HG02938 (cell line): ENCODE results near the gene GOPC.

Experiments used
- ATAC-seq: cut with Tn5 transposase; IDR thresholded peaks from one replicate; pipeline ENCODE4 v1.9.1; 2021; ENCODE audit warnings: mild to moderate bottlenecking, moderate library complexity; ENCODE audit not compliant: unreplicated experiment

Gene GOPC

GRCh38 chr6:117597755-117598154, 4.6 kb downstream of the GOPC start:
- no peak for ATAC-seq

DNA sequence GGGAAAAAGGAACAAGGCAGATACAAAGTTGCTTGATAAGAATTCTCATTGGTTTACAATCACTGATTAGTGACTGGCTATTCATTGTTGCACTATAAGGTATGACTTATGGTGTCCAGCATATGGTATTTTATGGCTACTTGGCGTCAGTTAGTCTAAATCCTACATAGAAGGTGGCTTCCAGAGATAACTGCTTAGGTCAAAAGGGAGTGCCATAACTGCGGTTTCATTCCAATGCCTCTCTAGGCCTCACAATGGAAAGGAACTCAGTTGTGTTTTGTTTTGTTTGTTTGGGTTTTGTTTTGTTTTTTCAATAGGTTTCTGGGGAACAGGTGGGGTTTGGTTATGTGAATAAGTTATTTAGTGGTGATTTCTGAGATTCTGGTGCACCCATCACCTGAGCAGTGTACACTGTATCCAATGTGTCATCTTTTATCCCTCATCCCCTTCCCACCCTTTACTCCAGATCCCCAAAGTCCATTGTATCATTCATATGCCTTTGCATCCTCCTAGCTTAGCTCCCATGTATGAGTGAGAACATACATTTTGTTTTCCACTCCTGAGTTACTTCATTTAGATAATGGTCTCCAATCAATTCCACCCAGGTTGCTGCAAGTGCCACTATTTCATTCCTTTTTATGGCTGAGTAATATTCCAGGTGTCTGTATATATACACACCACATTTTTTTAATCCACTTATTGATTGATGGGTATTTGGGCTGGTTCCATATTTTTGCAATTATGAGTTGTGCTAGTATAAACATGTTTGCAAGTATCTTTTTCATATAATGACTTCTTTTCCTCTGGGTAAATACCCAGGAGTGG, 7.0 kb downstream of the GOPC start:
- ATAC-seq = no peak

DNA sequence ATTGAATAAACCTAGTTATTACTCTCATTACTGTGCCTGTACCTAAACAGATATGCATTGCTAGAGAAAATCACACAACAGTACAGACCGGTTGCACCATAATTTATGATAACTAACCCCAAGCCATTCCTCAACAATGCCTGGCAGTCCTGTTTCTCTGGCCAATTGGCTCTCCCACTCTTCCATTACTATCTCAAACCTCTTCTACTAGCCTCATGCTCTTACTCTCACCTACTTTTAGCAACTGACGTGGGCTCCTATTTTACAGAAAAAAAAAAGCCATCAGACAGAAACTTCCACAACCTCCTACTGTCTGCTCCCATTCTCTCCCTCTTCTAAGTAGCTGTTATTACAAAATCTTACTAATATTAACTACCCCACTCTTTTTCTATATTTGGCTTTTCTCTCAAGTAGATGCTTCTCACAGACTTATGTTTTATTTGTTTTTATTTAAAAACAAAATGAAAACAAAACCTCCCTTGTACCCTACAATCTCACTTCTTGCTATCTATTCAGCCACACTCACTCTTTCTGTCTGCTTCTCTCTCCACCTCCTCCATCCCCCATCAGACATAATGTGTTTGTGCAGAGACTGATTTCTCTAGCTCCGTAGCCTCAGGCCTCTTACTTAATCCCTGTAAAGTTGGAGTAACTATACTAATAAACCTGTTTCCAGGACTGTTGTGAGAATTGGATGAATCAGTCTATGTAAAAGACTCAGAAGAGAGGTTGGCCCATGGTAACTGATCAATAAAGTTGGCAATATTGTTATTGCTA, 9.1 kb downstream of the GOPC start:
- ATAC-seq = no peak

DNA sequence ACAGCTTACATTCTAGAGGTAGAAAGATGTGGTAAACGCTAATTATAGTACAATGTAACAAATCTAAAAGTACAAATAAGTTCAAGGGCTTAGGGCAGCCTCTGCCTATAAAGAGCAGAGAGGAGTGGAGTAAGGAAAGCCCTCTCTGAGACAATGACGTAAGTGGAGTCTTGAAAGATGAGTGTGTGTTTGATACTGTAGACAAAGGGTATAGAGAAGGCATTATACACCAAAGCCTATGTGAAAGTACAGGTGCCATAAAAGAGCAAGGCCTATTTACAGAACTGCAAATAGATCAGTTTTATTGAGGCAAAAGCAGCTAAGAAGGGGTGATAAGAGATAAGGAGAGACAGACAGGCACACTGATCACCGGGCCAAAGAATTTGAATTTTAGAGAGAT, 10.9 kb downstream of the GOPC start:
- ATAC-seq = no peak

- ATAC-seq = no peak
These were observed 11.9 kb downstream of the GOPC start for GRCh38 chr6:117590447-117590846.

DNA sequence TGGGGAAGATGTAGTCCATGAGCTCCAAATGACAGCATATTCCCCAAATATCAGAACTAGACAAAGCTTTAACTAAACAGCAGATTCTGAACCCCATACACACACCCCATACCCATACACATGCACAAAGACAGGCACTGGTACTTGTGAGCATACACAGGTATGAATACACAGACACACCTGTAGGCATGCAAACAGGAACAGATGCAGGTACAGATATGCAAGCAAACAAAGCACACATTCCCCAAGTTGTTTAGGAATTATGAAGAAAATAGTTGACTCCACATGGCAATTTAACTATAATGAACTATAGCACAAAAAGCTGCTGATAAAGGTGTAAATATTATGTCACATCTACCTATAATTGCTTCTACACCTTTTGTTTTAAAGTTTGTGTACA, 16.7 kb downstream of the GOPC start:
- no peak for ATAC-seq

GRCh38 chr6:117574198-117574597, 28.1 kb downstream of the GOPC start:
- ATAC-seq = no peak

DNA sequence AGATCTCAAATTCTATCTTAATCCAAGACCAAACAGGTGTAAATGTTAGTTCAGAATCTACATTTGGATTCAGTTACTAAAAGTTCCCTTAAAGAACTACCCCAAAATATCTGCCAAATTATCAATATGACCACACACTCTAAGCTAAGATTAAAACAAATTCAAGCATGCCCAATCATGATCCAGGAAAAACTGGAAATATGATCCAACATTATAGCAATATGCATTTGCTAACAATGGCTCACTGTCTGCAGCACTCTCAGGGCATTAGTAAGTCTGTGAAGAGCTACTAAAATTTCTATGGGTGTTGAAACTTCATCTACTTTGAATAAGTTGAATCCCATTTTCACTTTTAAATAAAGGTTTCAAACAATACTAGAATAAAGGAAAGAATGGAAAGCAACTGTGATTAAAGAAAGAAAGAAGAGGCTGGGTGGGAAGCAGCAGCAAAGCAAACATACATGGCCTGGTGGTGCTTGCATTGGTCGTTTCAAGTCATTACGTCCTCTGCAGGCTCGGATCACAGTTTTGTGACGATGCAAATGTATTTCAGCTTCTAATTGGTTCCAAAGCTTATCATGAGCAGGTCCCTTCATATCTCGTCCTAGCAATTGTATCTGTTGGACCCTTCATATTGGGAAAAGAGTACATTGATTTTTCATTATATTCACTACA, 29.2 kb downstream of the GOPC start:
- no peak for ATAC-seq

- no peak for ATAC-seq
These were observed 33.4 kb downstream of the GOPC start for GRCh38 chr6:117568831-117569410.

GRCh38 chr6:117568247-117568646, 34.1 kb downstream of the GOPC start:
- ATAC-seq = no peak

DNA sequence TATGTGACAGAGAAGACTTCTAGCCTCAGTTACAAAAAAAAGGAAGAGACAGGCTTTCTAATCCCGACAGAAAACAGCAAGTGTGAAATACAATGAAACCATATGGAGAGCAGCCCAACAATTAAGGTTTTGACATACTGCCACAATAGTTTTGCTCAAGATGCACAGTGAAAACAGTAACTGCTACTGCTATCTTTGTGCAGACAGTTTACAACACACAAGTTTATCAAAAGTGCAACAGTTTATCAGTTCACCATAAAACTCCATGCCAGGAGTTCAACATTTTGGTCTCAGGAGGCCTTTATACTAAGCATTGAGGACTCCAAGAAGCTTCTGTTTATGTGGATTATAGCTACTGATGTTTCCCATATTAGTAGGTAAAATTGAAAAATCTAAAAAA, 37.6 kb downstream of the GOPC start:
- no peak for ATAC-seq

GRCh38 chr6:117561128-117561527, 41.2 kb downstream of the GOPC start:
- no peak for ATAC-seq

- no peak for ATAC-seq
These were observed 43.0 kb downstream of the GOPC start for GRCh38 chr6:117559299-117559698.

GRCh38 chr6:117558818-117559217, 43.5 kb downstream of the GOPC start:
- no peak for ATAC-seq

DNA sequence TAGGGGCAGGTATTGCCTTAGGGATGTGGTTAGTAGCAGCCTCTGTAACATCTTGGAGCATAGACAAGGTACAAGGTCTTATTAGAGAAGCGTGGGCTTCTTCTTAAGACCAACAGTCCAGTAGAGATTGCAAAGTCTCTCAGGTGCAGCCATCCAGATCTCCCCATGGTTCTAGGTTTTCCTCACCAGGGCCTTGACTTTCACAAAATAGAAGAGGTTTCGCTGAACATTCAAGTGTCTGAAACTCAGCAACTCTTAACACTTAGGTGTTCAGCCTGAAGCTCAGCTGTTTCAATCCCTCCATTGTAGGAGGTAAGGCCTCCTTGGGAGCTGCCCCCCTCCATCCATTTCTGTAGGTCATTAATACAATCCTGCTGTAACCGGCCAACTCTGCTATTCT, 44.4 kb downstream of the GOPC start:
- no peak for ATAC-seq

GRCh38 chr6:117555882-117556498, 46.3 kb downstream of the GOPC start:
- ATAC-seq = no peak

DNA sequence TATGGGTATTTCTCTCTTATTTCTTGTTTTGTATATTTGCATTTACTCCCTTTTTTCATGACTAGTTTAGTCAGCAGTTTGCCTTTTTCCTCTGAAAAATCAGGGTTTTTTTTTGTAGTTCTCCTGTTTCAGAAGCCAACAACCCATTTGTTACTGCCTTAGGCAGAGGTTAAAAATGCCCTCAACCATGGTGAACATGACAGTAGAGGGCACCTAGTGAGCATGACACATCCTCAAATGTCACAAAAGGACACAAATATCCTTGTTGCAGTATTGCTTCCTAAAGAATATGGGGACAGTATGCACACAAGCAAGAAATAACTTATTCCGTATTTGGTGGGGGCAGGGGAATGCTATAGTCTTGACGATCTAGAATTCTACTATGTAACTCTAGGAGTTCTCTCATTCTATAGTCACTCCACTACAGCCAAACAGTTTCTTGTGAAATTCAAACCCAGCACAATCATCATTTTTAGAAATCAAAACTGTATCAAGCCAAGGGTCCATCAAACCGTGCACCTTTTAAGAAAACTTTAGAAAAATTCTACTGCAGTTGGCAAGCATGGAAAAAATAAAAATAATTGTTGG, 47.0 kb downstream of the GOPC start:
- ATAC-seq = no peak

DNA sequence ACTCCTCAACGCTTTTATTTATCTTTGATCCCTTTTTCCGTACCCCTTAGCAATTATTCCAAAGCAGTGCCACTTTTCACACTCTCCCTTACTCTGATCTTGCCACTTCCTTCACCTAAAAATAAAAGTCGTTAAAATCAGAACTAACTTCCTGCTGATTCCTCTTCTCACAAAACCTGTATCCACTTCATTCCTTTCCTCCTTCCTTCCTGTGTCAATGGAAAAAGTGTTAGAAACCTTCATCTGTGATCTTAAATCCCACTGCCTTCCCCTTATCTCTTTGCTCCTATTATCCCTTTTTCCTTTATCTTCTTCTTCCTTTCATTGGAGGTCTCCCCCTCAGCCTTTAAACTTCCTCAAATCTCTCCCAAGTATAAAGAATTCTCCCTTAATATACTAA, 49.2 kb downstream of the GOPC start:
- ATAC-seq = no peak

GRCh38 chr6:117552618-117553017, 49.7 kb downstream of the GOPC start:
- no peak for ATAC-seq

DNA sequence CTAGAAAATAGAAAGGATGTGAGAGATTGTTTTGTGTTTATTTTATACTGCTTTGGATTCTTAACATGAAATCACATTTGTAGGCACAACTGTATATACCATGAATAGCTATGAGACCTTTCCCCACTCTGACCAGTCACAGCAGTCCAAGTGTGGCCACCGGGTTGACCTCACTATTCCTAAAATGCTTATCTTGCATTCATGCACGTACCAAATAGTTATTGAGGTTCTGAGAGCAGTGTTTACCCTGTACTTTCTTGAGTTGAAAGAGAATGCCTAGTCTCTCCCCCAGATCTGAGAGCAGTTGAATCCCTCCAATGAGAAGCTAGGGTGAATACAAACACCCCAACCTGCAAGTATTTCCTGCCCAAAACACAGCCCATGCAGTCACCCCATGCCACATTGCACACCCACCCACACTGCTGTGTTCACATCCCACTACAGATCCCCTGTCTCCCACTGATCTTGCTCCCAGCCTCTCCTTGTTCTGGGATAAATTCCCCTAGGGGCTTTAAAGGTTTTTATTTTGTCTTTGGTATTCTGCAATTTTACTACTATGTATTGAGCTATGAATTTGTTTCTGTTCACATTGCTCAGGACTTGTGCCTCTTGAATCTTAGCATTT, 51.6 kb downstream of the GOPC start:
- no peak for ATAC-seq
